PC-3 (cell line): ENCODE data around the gene RSPH10B2.

Experiments used
- CTCF ChIP-seq: fragments of 300-600 bp; sonication (generic); conservative IDR thresholded peaks from 2 replicates; pipeline ENCODE4 v1.5.1; 2017; ENCODE audit warnings: antibody characterized with exemption, low read depth, mild to moderate bottlenecking, low read length
- EZH2 ChIP-seq: fragments of 300-600 bp; sonication (generic); IDR thresholded peaks from one replicate; pipeline ENCODE4 v1.6.1; 2017; ENCODE audit warnings: antibody characterized with exemption, mild to moderate bottlenecking, low read length; ENCODE audit not compliant: unreplicated experiment

GRCh38 chr7:6725003-6725402 is 28.9 kb upstream of the RSPH10B2 start:
- TF ChIP-seq CTCF (no peak), EZH2 (no peak)
